GM23248 (cell line): Measurements from ENCODE around the gene SGO1.

ENCODE experiments used
- EZH2 ChIP-seq: fragments of 200-600 bp; sonication (generic); IDR thresholded peaks from 2 replicates; pipeline ENCODE4 v1.6.1; 2018; ENCODE audit warnings: antibody characterized with exemption, mild to moderate bottlenecking; ENCODE audit not compliant: insufficient read depth, poor library complexity, severe bottlenecking
- EZH2phosphoT487 ChIP-seq: fragments of 200-600 bp; sonication (generic); IDR thresholded peaks from 2 replicates; pipeline ENCODE4 v1.6.1; 2018; ENCODE audit warnings: antibody characterized with exemption, moderate library complexity, mild to moderate bottlenecking, low read depth; ENCODE audit not compliant: insufficient read depth

DNA sequence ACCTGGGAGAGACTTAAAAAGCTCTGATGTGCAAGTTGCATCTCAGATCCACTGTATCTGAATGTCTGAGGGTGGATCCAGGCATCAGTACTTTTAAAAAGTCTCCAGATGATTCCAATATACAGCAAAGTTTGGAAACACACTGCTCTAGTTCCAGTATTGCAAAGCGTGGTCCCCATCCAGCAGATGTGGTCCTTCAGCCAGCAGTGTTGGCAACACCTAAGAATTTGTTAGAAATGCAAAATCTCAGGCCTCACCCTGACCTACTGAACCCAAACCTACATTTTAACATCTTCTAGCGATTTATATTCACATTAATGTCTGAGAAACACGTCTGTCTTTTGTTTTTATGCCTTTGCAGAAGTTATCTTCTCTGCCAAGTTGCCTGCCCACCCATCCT is 32.2 kb upstream of the SGO1 start:
- no peak for TF ChIP-seq EZH2
- TF ChIP-seq EZH2phosphoT487: no peak
